H1 (cell line): ENCODE data around the gene UQCC3. TPM values are rescaled to one million over a fixed set of nuclear protein-coding genes. Genes with fewer than 3 reads are reported as not detected.
A peak's percentile ranks its signal among the peaks of the same experiment; 100 is the strongest.

Experiments used
- CREB1 ChIP-seq: IDR thresholded peaks from 2 replicates; pipeline ENCODE4 v1.6.1; 2012; ENCODE audit warnings: inconsistent platforms
- CTBP2 ChIP-seq: IDR thresholded peaks from 2 replicates; pipeline ENCODE4 v1.7.0; 2011; ENCODE audit warnings: borderline replicate concordance, mild to moderate bottlenecking, moderate library complexity, mixed read lengths, low read length; ENCODE audit not compliant: insufficient read depth, insufficient read length
- FOSL1 ChIP-seq: IDR thresholded peaks from 2 replicates; pipeline ENCODE4 v1.6.1; 2011; ENCODE audit warnings: mild to moderate bottlenecking, low read depth, low read length, moderate library complexity; ENCODE audit not compliant: insufficient read depth
- JUND ChIP-seq: IDR thresholded peaks from 2 replicates; pipeline ENCODE4 v1.6.1; 2011; ENCODE audit warnings: mild to moderate bottlenecking, improper control_type of control experiment, low read length
- KDM1A ChIP-seq: fragments of 200-600, 300-600 bp; sonication (generic); IDR thresholded peaks from 2 replicates; pipeline ENCODE4 v1.7.1; 2016; ENCODE audit warnings: mild to moderate bottlenecking, low read length, borderline replicate concordance
- MAFK ChIP-seq: IDR thresholded peaks from 2 replicates; pipeline ENCODE4 v1.6.1; 2012; ENCODE audit warnings: low read depth, mild to moderate bottlenecking, improper control_type of control experiment, low read length
- NANOG ChIP-seq: IDR thresholded peaks from 2 replicates; pipeline ENCODE4 v1.6.1; 2011; ENCODE audit warnings: low read length, low read depth, mild to moderate bottlenecking, inconsistent platforms; ENCODE audit not compliant: insufficient read depth, poor library complexity, severe bottlenecking
- NRF1 ChIP-seq: IDR thresholded peaks from 2 replicates; pipeline ENCODE4 v1.6.1; 2011; ENCODE audit warnings: mild to moderate bottlenecking, low read depth, low read length, improper control_type of control experiment
- RAD21 ChIP-seq, 2 experiments: IDR thresholded peaks in 1 of 2; conservative IDR thresholded peaks in 1 of 2; 2 replicates each; pipeline ENCODE4 v1.6.1; 2011; ENCODE audit warnings: low read depth in 2 of 2, low read length in 2 of 2, improper control_type of control experiment in 1 of 2, inconsistent platforms in 1 of 2, mild to moderate bottlenecking in 1 of 2, moderate library complexity in 1 of 2
- RBBP5 ChIP-seq: IDR thresholded peaks from 2 replicates; pipeline ENCODE4 v1.7.1; 2012; ENCODE audit warnings: low read depth, mild to moderate bottlenecking, inconsistent platforms, low read length, moderate library complexity, borderline replicate concordance
- SP1 ChIP-seq: IDR thresholded peaks from 2 replicates; pipeline ENCODE4 v1.6.1; 2011; ENCODE audit warnings: low read depth, low read length
- SUZ12 ChIP-seq: fragments of 200-600 bp; sonication (generic); IDR thresholded peaks from 2 replicates; pipeline ENCODE4 v1.6.1; 2012; ENCODE audit warnings: mild to moderate bottlenecking, inconsistent platforms, low read length, moderate library complexity, mixed read lengths
- TCF12 ChIP-seq: IDR thresholded peaks from 2 replicates; pipeline ENCODE4 v1.6.1; 2011; ENCODE audit warnings: low read depth, mild to moderate bottlenecking, low read length
- polyA plus RNA-seq, 7 experiments: library from polyadenylated mRNA; depleted of rRNA in 3 of 7; stranded (reverse) in 5 of 7; unstranded in 2 of 7; fragments of >200 nt in 5 of 7; fragments of 200-250 nt in 2 of 7; gene quantifications; 1 replicate in 5 of 7; 2 replicates in 1 of 7; 4 replicates in 1 of 7; pipeline versions ENCODE4 v1.2.1 to v1.2.3, GENCODE V29; 2011 to 2013; ENCODE audit warnings: missing spikeins in 2 of 7, mixed read lengths in 2 of 7
- total RNA-seq: library from RNA; stranded (reverse); fragmentation: NEBNext Ultra II Directional; extraction: Animal tissue kit (Norgen Biotek cat#: 25700); gene quantifications from 2 replicates; pipeline ENCODE4 v1.2.1, GENCODE V29; 2021

UQCC3 gene
- total and polyA plus RNA-seq, 2 of the 8 experiments (the other 6 are each of a cell fraction or from before 2014, with no cell fraction given) = 14.2 to 15.7 TPM

GRCh38 chr11:62678770-62679696, 7.6 kb downstream of the UQCC3 start, which contains the start of gene UBXN1 (continued):
- 0 out of 2 replicates have a peak, but pooled peaks have one; percentile 12 for TF ChIP-seq JUND
- TF ChIP-seq CREB1 = no peak
- TF ChIP-seq SP1 = no peak
- no peak for TF ChIP-seq CTBP2
- no peak for TF ChIP-seq FOSL1
- TF ChIP-seq MAFK = no peak
- TF ChIP-seq TCF12 = no peak
- no peak for TF ChIP-seq NRF1
- no peak for TF ChIP-seq RAD21 (IDR thresholded peaks at IDR 0.05 in 1 of 2, conservative IDR thresholded peaks at IDR 0.05 in 1 of 2; ENCODE audit: low read depth in 2 of 2, low read length in 2 of 2)
- TF ChIP-seq KDM1A = no peak
- TF ChIP-seq SUZ12 = no peak
- TF ChIP-seq NANOG = no peak
- peak; percentile 63; the same call in 1 of the 2 replicates for TF ChIP-seq RBBP5
